SK-N-SH (cell line): ENCODE results near the gene MBP. TPM values are rescaled to one million over a fixed set of nuclear protein-coding genes. Genes with fewer than 3 reads are reported as not detected.

Experiments
- CTCF ChIA-PET: fragments of 300-600, 350-600 bp; formaldehyde crosslinking; extraction: SDS; loops from one replicate; lab custom pipeline; 2021; lab: Yijun Ruan, JAX
- POLR2A ChIA-PET: fragments of 350-600 bp; sonication (Branson Sonifier 250); formaldehyde crosslinking; extraction: SDS; loops from one replicate; lab custom pipeline; 2020; ENCODE audit warnings: antibody characterized with exemption, inconsistent platforms; lab: Yijun Ruan, JAX
- DNase-seq: peaks from one replicate; pipeline ENCODE4 v3.0.0; 2012
- H2AFZ ChIP-seq: fragments of 200-600 bp; sonication (generic); 2 replicates; pipeline ENCODE4 v1.8.1; 2016; ENCODE audit warnings: antibody characterized with exemption, mild to moderate bottlenecking, low read depth
- H3F3A ChIP-seq: fragments of 200-600 bp; sonication (generic); replicated peaks from 2 replicates; pipeline ENCODE3; 2016; ENCODE audit warnings: antibody characterized with exemption, mild to moderate bottlenecking; ENCODE audit not compliant: insufficient read depth
- H3K27ac ChIP-seq, 2 experiments: fragments of 200-500 bp in 1 of 2; fragments of 200-600 bp in 1 of 2; sonication (Bioruptor generic) in 1 of 2; sonication (generic), shearing (Covaris generic) in 1 of 2; 2 replicates each; pipeline versions ENCODE4 v1.5.1 to v1.6.1; 2014 to 2016; ENCODE audit warnings: low read depth in 2 of 2, inconsistent platforms in 1 of 2, low read length in 1 of 2, mild to moderate bottlenecking in 1 of 2, mixed read lengths in 1 of 2
- H3K27me3 ChIP-seq: fragments of 200-600 bp; sonication (generic), shearing (Covaris generic); 2 replicates; pipeline ENCODE4 v1.6.1; 2016; ENCODE audit warnings: mixed run types; ENCODE audit not compliant: insufficient read depth
- H3K36me3 ChIP-seq, 2 experiments: fragments of 200-500 bp in 1 of 2; fragments of 200-600 bp in 1 of 2; sonication (Bioruptor generic) in 1 of 2; sonication (generic) in 1 of 2; replicated peaks in 1 of 2; 2 replicates each; pipeline versions ENCODE3 to v1.5.1; 2014 to 2016; ENCODE audit warnings: low read length in 1 of 2, mild to moderate bottlenecking in 1 of 2; ENCODE audit not compliant: insufficient read depth in 2 of 2, control insufficient read depth in 1 of 2
- H3K4me1 ChIP-seq, 2 experiments: fragments of 200-500 bp in 1 of 2; fragments of 200-600 bp in 1 of 2; sonication (Bioruptor generic) in 1 of 2; sonication (generic), shearing (Covaris generic) in 1 of 2; 2 replicates each; pipeline versions ENCODE4 v1.5.1 to v1.6.1; 2014 to 2016; ENCODE audit warnings: low read depth in 1 of 2, low read length in 1 of 2, mixed run types in 1 of 2; ENCODE audit not compliant: insufficient read depth in 2 of 2, control insufficient read depth in 1 of 2
- H3K4me2 ChIP-seq: fragments of 200-600 bp; sonication (generic), shearing (Covaris generic); 2 replicates; pipeline ENCODE4 v1.6.1; 2017; ENCODE audit warnings: mixed run types
- H3K4me3 ChIP-seq, 2 experiments: fragments of 200-500 bp in 1 of 2; fragments of 200-600 bp in 1 of 2; sonication (Bioruptor generic) in 1 of 2; sonication (generic), shearing (Covaris generic) in 1 of 2; 2 replicates each; pipeline versions ENCODE4 v1.5.1 to v1.8.1; 2014 to 2016; ENCODE audit warnings: low read depth in 2 of 2, inconsistent platforms in 1 of 2, low read length in 1 of 2, mild to moderate bottlenecking in 1 of 2, mixed read lengths in 1 of 2, moderate library complexity in 1 of 2
- H3K79me2 ChIP-seq: fragments of 200-600 bp; sonication (generic); 2 replicates; pipeline ENCODE4 v1.8.1; 2017; ENCODE audit warnings: mild to moderate bottlenecking; ENCODE audit not compliant: insufficient read depth
- H3K9ac ChIP-seq: fragments of 200-600 bp; sonication (generic); 2 replicates; pipeline ENCODE4 v1.6.1; 2017; ENCODE audit warnings: mixed run types
- H3K9me2 ChIP-seq: fragments of 200-600 bp; sonication (generic); 2 replicates; pipeline ENCODE4 v1.6.1; 2017; ENCODE audit warnings: mixed run types
- H3K9me3 ChIP-seq: fragments of 200-600 bp; sonication (generic); 2 replicates; pipeline ENCODE4 v1.6.1; 2017; ENCODE audit warnings: mixed run types, mild to moderate bottlenecking, moderate library complexity
- H4K20me1 ChIP-seq: fragments of 200-600 bp; sonication (generic); 2 replicates; pipeline ENCODE4 v1.6.1; 2017; ENCODE audit warnings: mild to moderate bottlenecking, mixed run types; ENCODE audit not compliant: insufficient read depth
- EZH2phosphoT487 ChIP-seq: fragments of 200-600 bp; sonication (generic); IDR thresholded peaks from 2 replicates; pipeline ENCODE4 v1.6.1; 2017; ENCODE audit warnings: low read depth, mixed run types, mild to moderate bottlenecking, antibody characterized with exemption, moderate library complexity, borderline replicate concordance
- FOSL2 ChIP-seq: IDR thresholded peaks from 2 replicates; pipeline ENCODE4 v1.4.0; 2012; ENCODE audit warnings: low read depth, mild to moderate bottlenecking, moderate library complexity, borderline replicate concordance
- GABPA ChIP-seq: IDR thresholded peaks from 2 replicates; pipeline ENCODE4 v1.4.0; 2012; ENCODE audit warnings: low read depth, mild to moderate bottlenecking
- JUND ChIP-seq: IDR thresholded peaks from 2 replicates; pipeline ENCODE4 v1.4.0; 2012
- MEF2A ChIP-seq: IDR thresholded peaks from 2 replicates; pipeline ENCODE4 v1.4.0; 2012; ENCODE audit warnings: low read depth, borderline replicate concordance
- NFIC ChIP-seq: IDR thresholded peaks from 2 replicates; pipeline ENCODE4 v1.4.0; 2012; ENCODE audit warnings: borderline replicate concordance
- NRF1 ChIP-seq: IDR thresholded peaks from 2 replicates; pipeline ENCODE4 v1.6.1; 2012; ENCODE audit warnings: low read depth, mild to moderate bottlenecking, low read length
- POLR2AphosphoS5 ChIP-seq: IDR thresholded peaks from 2 replicates; pipeline ENCODE4 v1.6.1; 2012; ENCODE audit warnings: low read depth, low read length
- RFX5 ChIP-seq: IDR thresholded peaks from 2 replicates; pipeline ENCODE4 v1.6.1; 2012; ENCODE audit warnings: mild to moderate bottlenecking, improper control_type of control experiment, low read length
- RXRA ChIP-seq: IDR thresholded peaks from 2 replicates; pipeline ENCODE4 v1.4.0; 2012; ENCODE audit warnings: low read depth, mild to moderate bottlenecking, borderline replicate concordance
- SMC3 ChIP-seq: IDR thresholded peaks from 2 replicates; pipeline ENCODE4 v1.6.1; 2012; ENCODE audit warnings: low read depth, low read length, improper control_type of control experiment
- TAF1 ChIP-seq: IDR thresholded peaks from 2 replicates; pipeline ENCODE4 v1.6.1; 2012; ENCODE audit warnings: low read depth, mild to moderate bottlenecking, low read length, moderate library complexity, borderline replicate concordance
- TEAD4 ChIP-seq: IDR thresholded peaks from 2 replicates; pipeline ENCODE4 v1.4.0; 2012; ENCODE audit warnings: mild to moderate bottlenecking, borderline replicate concordance; ENCODE audit not compliant: insufficient read depth
- YY1 ChIP-seq: IDR thresholded peaks from 2 replicates; pipeline ENCODE4 v1.4.0; 2012; ENCODE audit warnings: low read depth, mild to moderate bottlenecking
- WGBS: methylation state at CpG from one replicate; pipeline ENCODE4 v1.1.6; 2017; ENCODE audit warnings: low lambda C conversion rate; 5-methylcytosine and 5-hydroxymethylcytosine counted together
- polyA plus RNA-seq, 3 experiments: library from polyadenylated mRNA; depleted of rRNA; stranded (reverse); fragments of >200 nt; gene quantifications; 2 replicates each; pipeline ENCODE4 v1.2.3, GENCODE V29; 2012
- TF ChIP-seq, protein P1 (sequence below): IDR thresholded peaks from 2 replicates; pipeline ENCODE4 v1.4.0; 2012; ENCODE audit warnings: low read depth, borderline replicate concordance
- TF ChIP-seq, protein P2 (sequence below): IDR thresholded peaks from 2 replicates; pipeline ENCODE4 v1.6.1; 2012; ENCODE audit warnings: mild to moderate bottlenecking, low read depth, low read length, moderate library complexity
- TF ChIP-seq, protein P3 (sequence below): IDR thresholded peaks from 2 replicates; pipeline ENCODE4; 2012
- TF ChIP-seq, protein P4 (sequence below): IDR thresholded peaks from 2 replicates; pipeline ENCODE4 v1.4.0; 2012; ENCODE audit warnings: low read depth

MBP gene
- polyA plus RNA-seq, 1 of the 3 experiments (the other 2 are of a cell fraction): 1.6 TPM

DNA sequence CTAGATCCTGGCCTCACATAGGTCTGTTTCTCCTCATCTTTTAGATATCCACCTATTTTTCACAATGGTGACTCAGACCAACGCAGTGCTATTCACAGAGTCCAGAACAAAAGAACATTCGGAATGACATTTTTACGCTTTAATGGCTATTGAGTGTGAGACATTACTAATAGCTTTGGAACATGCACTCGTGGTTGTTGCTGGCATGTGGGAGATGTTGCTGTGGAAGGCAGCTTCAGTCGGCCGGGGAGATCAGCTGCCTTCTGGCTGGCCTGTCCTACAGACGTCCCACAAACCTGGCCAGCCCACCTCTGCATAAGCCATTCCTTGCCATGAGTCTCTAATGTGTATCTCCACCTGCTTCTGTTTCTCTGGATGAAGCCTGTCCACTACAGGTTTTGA is 3.4 kb downstream of the MBP start (continued):
- TF ChIP-seq, protein P1, sequence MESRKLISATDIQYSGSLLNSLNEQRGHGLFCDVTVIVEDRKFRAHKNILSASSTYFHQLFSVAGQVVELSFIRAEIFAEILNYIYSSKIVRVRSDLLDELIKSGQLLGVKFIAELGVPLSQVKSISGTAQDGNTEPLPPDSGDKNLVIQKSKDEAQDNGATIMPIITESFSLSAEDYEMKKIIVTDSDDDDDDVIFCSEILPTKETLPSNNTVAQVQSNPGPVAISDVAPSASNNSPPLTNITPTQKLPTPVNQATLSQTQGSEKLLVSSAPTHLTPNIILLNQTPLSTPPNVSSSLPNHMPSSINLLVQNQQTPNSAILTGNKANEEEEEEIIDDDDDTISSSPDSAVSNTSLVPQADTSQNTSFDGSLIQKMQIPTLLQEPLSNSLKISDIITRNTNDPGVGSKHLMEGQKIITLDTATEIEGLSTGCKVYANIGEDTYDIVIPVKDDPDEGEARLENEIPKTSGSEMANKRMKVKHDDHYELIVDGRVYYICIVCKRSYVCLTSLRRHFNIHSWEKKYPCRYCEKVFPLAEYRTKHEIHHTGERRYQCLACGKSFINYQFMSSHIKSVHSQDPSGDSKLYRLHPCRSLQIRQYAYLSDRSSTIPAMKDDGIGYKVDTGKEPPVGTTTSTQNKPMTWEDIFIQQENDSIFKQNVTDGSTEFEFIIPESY: peak; percentile 16; the same call in 1 of the 2 replicates
- no peak for TF ChIP-seq RXRA
- TF ChIP-seq, protein P2, sequence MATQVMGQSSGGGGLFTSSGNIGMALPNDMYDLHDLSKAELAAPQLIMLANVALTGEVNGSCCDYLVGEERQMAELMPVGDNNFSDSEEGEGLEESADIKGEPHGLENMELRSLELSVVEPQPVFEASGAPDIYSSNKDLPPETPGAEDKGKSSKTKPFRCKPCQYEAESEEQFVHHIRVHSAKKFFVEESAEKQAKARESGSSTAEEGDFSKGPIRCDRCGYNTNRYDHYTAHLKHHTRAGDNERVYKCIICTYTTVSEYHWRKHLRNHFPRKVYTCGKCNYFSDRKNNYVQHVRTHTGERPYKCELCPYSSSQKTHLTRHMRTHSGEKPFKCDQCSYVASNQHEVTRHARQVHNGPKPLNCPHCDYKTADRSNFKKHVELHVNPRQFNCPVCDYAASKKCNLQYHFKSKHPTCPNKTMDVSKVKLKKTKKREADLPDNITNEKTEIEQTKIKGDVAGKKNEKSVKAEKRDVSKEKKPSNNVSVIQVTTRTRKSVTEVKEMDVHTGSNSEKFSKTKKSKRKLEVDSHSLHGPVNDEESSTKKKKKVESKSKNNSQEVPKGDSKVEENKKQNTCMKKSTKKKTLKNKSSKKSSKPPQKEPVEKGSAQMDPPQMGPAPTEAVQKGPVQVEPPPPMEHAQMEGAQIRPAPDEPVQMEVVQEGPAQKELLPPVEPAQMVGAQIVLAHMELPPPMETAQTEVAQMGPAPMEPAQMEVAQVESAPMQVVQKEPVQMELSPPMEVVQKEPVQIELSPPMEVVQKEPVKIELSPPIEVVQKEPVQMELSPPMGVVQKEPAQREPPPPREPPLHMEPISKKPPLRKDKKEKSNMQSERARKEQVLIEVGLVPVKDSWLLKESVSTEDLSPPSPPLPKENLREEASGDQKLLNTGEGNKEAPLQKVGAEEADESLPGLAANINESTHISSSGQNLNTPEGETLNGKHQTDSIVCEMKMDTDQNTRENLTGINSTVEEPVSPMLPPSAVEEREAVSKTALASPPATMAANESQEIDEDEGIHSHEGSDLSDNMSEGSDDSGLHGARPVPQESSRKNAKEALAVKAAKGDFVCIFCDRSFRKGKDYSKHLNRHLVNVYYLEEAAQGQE: no peak
- TF ChIP-seq MEF2A: no peak

DNA sequence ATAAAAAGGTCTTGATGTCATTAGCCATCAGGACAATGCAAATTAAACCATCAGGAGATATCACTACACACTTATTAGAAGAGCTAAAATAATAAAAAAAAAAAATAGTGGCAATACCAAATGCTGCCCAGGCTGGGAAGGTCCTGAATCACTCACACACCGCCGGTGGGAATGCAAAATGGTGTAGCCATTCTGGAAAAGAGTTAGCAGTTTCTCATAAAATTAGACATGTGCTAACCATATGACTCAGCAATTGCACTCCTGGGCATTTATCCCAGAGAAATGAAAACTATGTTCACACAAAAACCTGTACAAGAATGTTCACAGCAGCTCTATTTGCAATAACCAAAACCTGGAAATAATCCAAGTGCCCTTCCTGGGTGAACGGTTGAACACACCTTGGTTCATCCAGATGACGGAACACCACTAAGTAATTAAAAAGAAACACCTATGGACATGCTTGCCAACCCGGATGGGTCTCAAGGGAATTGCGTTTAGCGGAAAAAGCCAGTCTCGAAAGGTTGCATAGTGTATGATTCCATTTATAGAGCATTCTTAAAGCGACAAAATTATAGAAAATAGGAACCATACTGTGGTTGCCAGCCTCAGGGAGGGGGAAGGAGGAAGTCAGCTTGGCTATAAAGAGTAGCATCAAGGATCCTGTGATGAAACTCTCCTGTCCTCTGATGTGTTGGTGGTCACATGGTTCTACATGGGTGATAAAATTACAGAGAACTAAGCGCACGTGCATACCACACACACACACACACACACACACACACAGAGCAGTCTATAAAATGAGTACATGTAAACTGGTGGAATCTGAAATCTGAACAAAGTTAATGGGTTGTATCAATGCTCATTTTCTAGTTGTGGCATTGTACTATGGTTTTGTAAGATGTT is 4.6 kb downstream of the MBP start:
- peak overlapping the region; percentile 16; the same call in 1 of the 2 replicates for H3K4me2 ChIP-seq
- TF ChIP-seq EZH2phosphoT487 (no peak), RFX5 (no peak), JUND (peak; percentile 68), NRF1 (no peak), TAF1 (no peak), YY1 (peak; percentile 58; the same call in 1 of the 2 replicates), GABPA (no peak), NFIC (peak; percentile 66), SMC3 (no peak), MEF2A (no peak), TEAD4 (0 out of 2 replicates have a peak, but pooled peaks have one; percentile 38), FOSL2 (peak; percentile 66; the same call in 1 of the 2 replicates), POLR2AphosphoS5 (no peak), RXRA (no peak)
- TF ChIP-seq, protein P3, sequence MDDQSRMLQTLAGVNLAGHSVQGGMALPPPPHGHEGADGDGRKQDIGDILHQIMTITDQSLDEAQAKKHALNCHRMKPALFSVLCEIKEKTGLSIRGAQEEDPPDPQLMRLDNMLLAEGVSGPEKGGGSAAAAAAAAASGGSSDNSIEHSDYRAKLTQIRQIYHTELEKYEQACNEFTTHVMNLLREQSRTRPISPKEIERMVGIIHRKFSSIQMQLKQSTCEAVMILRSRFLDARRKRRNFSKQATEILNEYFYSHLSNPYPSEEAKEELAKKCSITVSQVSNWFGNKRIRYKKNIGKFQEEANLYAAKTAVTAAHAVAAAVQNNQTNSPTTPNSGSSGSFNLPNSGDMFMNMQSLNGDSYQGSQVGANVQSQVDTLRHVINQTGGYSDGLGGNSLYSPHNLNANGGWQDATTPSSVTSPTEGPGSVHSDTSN: peak; percentile 43; the same call in 1 of the 2 replicates
- TF ChIP-seq, protein P1: no peak
- TF ChIP-seq, protein P4, sequence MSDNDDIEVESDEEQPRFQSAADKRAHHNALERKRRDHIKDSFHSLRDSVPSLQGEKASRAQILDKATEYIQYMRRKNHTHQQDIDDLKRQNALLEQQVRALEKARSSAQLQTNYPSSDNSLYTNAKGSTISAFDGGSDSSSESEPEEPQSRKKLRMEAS: peak; percentile 90

More for the DNA sequence above, 4.6 kb downstream of the MBP start:
- 66% methylated on average over 11 of the region's 11 CpGs for WGBS
- Histone ChIP-seq H4K20me1 (no peaks in the 10 kb centered on the region), H2AFZ (no peak overlapping the region), H3F3A (peaks cover 12% of the 10 kb centered on the region), H3K9ac (no peak overlapping the region), H3K79me2 (no peaks in the 10 kb centered on the region), H3K27ac (peak overlapping the region; percentile 26 to 72; a peak in 3 of 4 replicates), H3K9me2 (no peaks in the 10 kb centered on the region), H3K4me3 (no peak overlapping the region), H3K36me3 (no peaks in the 10 kb centered on the region), H3K4me1 (peaks cover 0 to 5% of the 10 kb centered on the region in 2 experiments; a peak in 3 of 4 replicates), H3K9me3 (no peaks in the 10 kb centered on the region), H3K27me3 (0 out of 2 replicates have a peak, but pooled peaks cover 5% of the 10 kb centered on the region)
- POLR2A ChIA-PET: interaction anchor here (0.7 kb wide), 1 partner anchor 678 kb away, joined by 3 read pairs; no protein-coding TSS in a partner anchor
- CTCF ChIA-PET: interaction anchor here (0.8 kb wide), 2 partner anchors 73 to 128 kb away, joined by 3 read pairs; no protein-coding TSS in a partner anchor
- no peak for DNase-seq
